C4-2B (cell line): ENCODE data around the gene ATP6V1A.
A peak's percentile ranks its signal among the peaks of the same experiment; 100 is the strongest.

Source experiments
- H3K27ac ChIP-seq: fragments of 450-650 bp; 2 replicates; pipeline ENCODE4 v1.5.1; 2017
- CTCF ChIP-seq: fragments of 450-650 bp; conservative IDR thresholded peaks from 2 replicates; pipeline ENCODE4 v1.5.1; 2017; ENCODE audit warnings: mild to moderate bottlenecking
- ZFX ChIP-seq: fragments of 450-650 bp; IDR thresholded peaks from 2 replicates; pipeline ENCODE4 v1.6.1; 2017

Gene ATP6V1A

DNA sequence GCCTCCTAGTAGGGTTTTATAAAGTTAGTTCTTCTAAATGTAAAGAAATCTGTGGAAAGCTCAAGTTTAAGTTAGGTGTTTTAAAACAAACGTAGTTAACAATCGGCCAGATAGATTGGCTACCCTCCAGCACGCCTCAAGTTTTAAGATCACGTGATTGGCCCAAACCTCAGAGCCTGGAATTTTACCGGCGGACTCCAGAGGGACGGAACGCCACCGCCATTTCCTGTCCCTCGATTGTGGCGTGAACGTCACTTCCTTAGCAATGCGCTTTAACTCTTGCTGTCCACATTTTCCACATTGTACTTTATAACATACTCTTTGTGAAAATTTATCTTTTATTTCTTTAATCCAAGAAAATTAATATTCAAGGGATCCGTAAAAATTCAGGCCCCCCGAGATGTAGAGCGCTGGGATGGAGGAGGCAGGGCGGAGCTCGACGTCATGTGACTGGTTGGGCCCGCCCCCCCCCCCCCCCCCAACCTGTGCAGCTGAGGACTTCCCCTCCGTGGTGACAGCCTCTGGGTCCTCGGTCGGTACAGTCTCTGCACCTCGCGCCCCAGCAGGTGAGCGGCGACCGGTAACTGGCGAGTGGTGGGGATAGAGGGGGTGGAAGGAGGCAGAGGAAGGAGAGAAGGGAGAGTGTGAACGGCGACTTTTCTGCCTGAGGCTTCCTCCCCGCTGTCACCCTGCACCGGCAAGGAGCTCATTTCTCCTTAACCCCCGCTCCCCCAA, at the start of gene ATP6V1A:
Gene ATP6V1A, plus strand, starts transcription at position 488 of the 735 bp plus-strand sequence. CDS start 31,719 bp downstream, outside the sequence.
- TF ChIP-seq CTCF (no peak), ZFX (no peak)
- H3K27ac ChIP-seq, result peak within 1 kb of the TSS; percentile 93

DNA sequence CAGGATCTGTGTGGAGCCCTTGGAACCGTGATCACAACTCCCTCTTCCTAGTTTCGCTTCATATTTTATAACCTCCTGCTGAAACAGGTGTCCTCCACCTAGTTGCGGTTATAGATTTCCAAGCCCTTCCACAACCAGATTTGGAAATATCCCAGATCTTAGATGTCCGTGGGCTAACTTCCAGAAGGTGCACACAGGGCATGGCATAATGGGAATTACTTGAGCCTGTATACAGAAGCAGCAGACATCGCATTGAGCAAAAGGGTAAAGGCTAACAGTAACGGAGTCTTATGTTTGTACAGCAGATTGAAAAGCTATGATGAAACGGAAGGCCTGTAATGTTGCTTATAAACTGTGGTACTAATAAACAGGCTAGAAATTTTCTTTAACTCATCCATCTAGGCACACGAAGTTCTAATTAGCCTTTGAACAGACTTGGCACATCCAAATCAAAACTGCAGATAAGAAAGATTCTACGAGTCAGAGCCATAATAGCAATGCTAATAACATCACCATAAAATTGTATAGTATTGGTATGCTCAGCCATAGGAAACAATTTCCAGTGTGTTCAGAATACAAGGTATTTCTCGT, 49.2 kb upstream of the ATP6V1A start:
- H3K27ac ChIP-seq, result peak overlapping the region; percentile 91
- TF ChIP-seq CTCF, result no peak
- no peak for TF ChIP-seq ZFX

DNA sequence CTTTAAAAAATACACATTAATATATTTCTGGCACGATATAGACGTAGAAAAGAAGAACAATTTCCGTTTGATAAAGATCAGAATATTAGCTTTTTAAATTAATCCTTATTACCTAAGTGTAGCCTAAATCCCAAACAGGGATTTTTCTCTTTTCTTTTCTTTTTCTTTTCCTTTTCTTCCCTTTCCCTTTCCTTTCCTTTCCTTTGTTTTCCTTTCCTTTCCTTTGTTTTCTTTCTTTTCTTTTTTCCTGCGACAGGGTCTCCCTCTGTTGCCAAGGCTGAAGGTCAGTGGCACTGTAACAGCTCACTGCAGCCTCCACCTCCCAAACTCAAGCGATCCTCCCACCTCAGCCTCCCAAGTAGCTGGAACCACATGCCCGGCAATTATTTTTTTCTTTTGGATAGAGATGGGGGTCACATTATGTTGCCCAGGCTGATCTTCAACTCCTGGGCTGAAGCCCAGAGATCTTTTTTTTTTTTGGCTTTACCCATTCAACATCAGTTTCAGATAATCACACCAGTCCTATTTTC, 48.6 kb upstream of the ATP6V1A start:
- TF ChIP-seq CTCF, result no peak
- no peak for TF ChIP-seq ZFX
- H3K27ac ChIP-seq, result no peak overlapping the region; the same call in 1 of the 2 replicates

DNA sequence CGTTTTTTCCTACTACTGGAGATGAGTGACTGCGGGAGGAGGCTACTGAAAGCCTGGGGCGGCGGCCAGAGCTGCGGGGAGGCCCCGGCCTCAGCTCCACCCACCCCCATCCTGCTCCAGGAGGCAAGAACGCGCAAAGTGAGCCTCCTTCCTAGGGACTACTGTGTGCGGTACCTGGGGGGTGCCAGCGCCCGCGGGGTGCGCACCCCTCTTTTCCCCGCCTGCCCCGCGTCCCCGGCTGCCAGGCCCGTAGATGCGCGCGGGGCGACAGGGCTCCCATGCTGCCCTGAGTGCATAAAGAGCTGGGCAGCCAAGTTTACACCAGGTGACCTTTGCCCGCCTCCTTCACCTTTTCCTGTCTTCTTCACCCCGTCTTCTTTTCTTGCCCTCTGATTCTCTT, 47.9 kb upstream of the ATP6V1A start:
- no peak overlapping the region for H3K27ac ChIP-seq

DNA sequence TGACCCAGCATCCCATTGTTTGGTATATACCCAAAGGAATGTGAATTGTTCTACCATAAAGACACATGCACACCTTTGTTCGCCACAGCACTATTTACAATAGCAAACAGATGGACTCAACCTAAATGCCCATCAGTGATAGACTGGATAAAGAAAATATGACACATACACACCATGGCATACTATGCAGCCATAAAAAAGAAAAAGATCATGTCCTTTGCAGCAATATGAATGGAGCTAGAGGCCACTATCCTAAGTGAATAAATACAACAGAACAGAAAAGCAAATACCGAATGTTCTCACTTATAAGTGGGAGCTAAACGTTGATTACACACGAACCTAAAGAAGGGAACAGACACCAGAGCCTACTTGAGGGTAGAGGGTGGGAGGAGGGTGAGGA, 39.0 kb upstream of the ATP6V1A start:
- TF ChIP-seq CTCF (no peak), ZFX (no peak)
- no peak overlapping the region for H3K27ac ChIP-seq

More for the DNA sequence above, 47.9 kb upstream of the ATP6V1A start:
- TF ChIP-seq CTCF (no peak), ZFX (no peak)

DNA sequence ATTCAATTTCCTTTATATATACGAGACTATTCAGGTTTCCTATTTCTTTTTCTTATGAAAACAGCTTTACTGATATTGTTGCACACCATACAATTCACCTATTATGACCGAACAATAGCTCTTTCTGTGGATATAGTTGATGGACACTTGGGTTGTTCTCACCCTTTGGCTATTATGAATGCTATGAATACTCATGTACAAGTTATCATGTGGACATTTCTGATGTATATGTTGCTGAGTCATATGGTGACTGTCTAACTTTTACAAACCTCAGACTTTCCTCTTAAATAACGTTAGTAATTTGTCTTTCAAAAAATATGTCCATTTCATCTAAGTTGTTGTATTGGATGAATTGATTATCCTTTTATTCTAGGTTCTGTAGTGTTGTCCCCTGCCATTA, 34.7 kb upstream of the ATP6V1A start:
- TF ChIP-seq ZFX, result no peak
- no peak for TF ChIP-seq CTCF
- no peak overlapping the region for H3K27ac ChIP-seq

DNA sequence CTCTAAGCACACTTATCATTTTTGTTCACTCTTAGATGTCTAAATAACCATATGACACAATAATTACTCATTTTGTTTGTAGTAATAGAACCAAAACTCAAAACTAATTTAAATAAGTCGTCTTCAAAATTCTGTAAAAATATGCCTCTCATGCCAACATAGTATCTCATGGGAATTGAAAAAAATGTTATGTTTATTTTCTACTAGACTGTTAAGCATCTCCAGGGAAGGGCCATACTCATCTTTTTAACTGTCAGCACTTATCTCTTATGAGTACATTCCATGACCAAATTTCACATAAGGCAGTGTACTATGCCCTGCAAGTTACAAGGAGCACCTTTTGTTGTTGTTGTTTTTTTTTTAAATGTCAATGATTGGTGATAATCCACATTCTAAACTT, 32.1 kb upstream of the ATP6V1A start:
- TF ChIP-seq CTCF (no peak), ZFX (no peak)

More for the DNA sequence above, 32.1 kb upstream of the ATP6V1A start:
- H3K27ac ChIP-seq, result no peak overlapping the region
